ENCODE data around the gene TNS3. TPM values are rescaled to one million over a fixed set of nuclear protein-coding genes. Genes with fewer than 3 reads are reported as not detected.

TNS3 gene
- total RNA-seq, 8 experiments from 2014 or later = 2.6 to 49.9 (median 8.7) TPM

DNA sequence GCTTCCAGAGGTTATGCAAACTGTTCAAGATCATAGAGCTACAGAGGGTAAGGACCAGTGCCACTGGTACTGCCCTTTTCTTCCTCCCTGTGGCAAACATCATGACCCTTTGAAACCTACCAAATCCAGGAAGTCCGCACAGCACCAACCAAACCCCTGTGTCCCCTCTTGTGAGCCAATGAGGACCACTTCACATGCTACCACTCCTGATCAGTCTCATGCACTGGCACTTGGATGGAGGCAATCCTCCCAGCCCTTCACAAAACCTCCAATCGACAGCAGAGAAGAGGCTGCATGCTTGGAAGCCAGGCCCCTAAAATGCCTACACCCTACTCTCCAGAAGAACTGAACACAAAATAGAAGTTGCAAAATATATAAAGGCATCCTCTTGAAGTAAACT, 248.0 kb downstream of the TNS3 start:
- Histone ChIP-seq H3K4me1 (replicated peaks in 1 of 2) (peaks cover 16 to 23% of the 10 kb centered on the region in 2 donors), H3K4me3 (no peak overlapping the region), H3K27ac (no peak overlapping the region)
- peak in 1 of 8 experiments; percentile 1 for ATAC-seq (replicated peaks in 6 of 8)
- 80 to 100% (median 100%) methylated on average over 1 to 2 of the region's 2 CpGs; no CpG with 5 or more reads in 5 of the 10 experiments for WGBS, 10 experiments
- in situ Hi-C loops (cut with MboI; ENCODE audit: low pct_unique_long_range_greater_than_20kb in 2 of 9, low sequenced_read_pairs in 9 of 9, unreplicated experiment in 9 of 9) = no loop called here

DNA sequence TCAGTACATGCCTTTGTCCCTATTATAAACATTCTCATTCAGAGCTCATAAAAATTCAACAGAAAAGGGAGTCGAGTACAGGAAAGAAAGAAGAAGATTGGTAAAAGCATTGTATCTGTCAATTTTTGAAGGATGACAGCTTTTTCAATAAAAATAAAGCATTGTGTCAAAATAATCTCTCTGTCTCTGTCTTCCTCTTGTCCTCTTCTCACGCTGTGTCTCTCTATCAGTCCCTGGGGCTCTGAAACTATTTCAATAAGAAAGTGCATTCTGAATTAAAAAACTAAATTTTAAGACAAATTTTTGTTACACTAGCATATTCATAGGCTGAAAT, 248.4 kb downstream of the TNS3 start:
- H3K4me3 ChIP-seq = no peak overlapping the region
- ATAC-seq (replicated peaks in 6 of 8) = no peak
- in situ Hi-C loops (cut with MboI; ENCODE audit: low pct_unique_long_range_greater_than_20kb in 2 of 9, low sequenced_read_pairs in 9 of 9, unreplicated experiment in 9 of 9) = no loop called here
- H3K4me1 ChIP-seq (replicated peaks in 1 of 2) = peaks cover 20 to 27% of the 10 kb centered on the region in 2 donors
- WGBS, 10 experiments = 23 to 70% (median 48%) methylated on average over 2 of the region's 2 CpGs; no CpG with 5 or more reads in 2 of the 10 experiments
- H3K27ac ChIP-seq = no peak overlapping the region

DNA sequence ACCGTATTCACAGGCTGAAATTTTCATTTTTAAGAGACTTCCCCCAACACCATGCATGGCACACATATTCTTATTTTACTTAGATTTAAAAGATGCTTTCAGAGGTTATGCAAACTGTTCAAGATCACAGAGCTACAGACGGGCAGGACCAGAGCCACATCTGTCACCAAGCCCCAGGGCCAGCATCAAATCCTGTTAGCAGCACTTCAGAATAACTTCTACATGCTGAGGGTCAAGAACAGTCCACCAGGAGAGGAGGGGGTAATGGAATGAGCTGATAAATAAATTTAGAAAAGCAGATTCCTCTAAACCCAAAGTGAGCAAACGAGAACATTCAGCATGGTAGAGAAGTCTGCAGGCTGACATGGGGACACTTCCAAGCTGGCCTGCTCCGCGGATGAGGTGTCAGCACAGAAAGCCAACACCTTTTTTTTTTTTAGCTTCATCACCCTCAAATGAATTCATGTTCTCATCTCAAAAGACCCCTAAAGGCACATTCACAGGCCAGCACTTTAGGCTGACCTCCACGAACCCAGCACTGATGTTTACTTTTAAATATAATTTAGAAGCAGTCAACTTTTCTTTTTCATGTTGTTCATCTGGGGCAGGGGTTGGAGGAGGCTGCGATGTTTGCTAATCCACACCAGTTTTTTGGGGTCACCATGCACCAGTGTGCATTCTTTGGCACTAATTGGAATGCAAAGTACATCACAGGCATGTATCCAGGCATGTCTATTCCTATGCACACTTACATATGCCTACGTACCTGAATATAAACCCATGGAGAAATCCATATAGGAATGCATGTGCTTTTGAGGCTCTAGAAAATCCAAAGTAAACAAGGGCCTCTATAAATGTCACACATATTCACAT, 249.0 kb downstream of the TNS3 start:
- Histone ChIP-seq H3K4me3 (no peak overlapping the region), H3K27ac (no peak overlapping the region), H3K4me1 (replicated peaks in 1 of 2) (peaks cover 24 to 33% of the 10 kb centered on the region in 2 donors)
- peak in 3 of 8 experiments; percentile 34 to 72 (median 37) for ATAC-seq (replicated peaks in 6 of 8)
- 14 to 86% (median 58%) methylated on average over 1 to 7 of the region's 8 CpGs; no CpG with 5 or more reads in 1 of the 10 experiments for WGBS, 10 experiments
- in situ Hi-C loops (cut with MboI; ENCODE audit: low pct_unique_long_range_greater_than_20kb in 2 of 9, low sequenced_read_pairs in 9 of 9, unreplicated experiment in 9 of 9) = no loop called here

DNA sequence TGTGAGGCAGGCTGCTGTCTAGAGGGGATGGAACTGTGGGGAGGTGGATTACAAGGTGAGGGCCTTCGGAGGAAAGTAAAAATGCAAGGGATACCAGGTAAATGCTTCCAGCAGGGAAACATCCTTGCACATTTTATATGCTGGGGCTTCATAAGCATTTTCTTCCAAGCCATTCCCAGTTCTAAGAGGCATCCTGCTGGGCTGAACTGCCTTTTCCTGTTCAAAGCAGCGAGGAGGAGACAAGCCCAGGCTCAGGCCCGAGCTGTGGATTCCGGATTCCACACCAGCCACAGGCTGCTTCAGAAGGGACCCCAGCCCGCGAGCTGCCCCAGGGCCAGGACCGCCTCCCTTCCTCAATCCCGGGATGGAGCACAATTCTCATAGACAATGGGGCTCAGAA, 249.7 kb downstream of the TNS3 start:
- 46 to 100% (median 88%) methylated on average over 1 to 5 of the region's 8 CpGs; no CpG with 5 or more reads in 2 of the 10 experiments for WGBS, 10 experiments
- in situ Hi-C loops (cut with MboI; ENCODE audit: low pct_unique_long_range_greater_than_20kb in 2 of 9, low sequenced_read_pairs in 9 of 9, unreplicated experiment in 9 of 9) = no loop called here
- peaks cover 26 to 37% of the 10 kb centered on the region in 2 donors for H3K4me1 ChIP-seq (replicated peaks in 1 of 2)
- no peak overlapping the region for H3K27ac ChIP-seq
- no peak overlapping the region for H3K4me3 ChIP-seq
- ATAC-seq (replicated peaks in 6 of 8) = no peak

DNA sequence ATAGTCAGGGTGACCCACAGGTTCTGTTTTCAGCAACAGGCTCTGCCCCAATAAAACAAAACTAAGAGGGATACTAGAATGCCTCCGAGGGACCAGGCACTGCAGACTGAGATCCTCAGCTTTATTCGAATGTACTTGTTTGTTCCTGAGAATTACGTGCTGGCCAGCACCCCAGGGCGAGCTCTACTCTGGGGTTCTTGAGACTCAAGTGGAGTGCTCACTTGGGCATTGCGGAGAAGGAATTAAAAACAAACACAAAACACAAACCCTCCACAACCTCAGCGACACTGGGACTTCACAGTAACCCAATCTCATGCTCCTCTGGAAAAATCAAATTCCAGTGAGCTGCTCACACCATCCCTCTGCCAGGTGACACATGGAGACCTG, 250.7 kb downstream of the TNS3 start:
- in situ Hi-C loops (cut with MboI; ENCODE audit: low pct_unique_long_range_greater_than_20kb in 2 of 9, low sequenced_read_pairs in 9 of 9, unreplicated experiment in 9 of 9) = no loop called here
- Histone ChIP-seq H3K4me3 (no peak overlapping the region), H3K4me1 (replicated peaks in 1 of 2) (peaks cover 32 to 42% of the 10 kb centered on the region in 2 donors), H3K27ac (no peak overlapping the region)
- no peak for ATAC-seq (replicated peaks in 6 of 8)
- 72 to 100% (median 86%) methylated on average over 1 to 5 of the region's 6 CpGs; no CpG with 5 or more reads in 4 of the 10 experiments for WGBS, 10 experiments

DNA sequence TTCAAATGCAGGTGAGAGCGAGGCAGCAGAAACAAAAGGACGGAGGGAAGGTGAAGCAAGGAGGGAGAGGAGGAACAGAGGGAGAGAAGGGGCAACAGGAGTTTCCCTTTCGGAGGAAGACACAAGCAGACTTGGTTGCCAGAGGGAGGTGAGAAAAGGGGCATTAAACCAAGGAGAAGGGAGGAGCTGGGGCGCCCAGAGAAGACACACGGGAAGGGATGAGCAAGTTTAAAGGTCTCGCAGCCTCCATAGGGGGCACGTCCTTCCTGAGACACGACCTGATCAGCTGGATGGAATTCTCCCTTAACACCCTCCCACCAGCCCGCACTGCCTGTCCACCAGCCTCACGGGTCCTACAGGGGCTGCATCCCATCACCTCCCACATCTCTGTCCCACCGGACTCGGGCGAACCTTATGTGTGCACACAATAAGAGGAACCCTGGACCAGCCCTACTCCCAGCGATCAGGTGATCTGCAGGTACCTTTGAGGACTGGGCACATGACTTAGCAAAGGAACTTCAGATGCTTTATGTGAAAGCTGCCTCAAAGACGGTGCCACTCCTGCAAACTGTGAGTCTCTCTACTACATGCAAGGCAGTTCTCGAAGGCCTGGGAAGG, 251.2 kb downstream of the TNS3 start:
- WGBS, 10 experiments = 83 to 100% (median 95%) methylated on average over 1 to 6 of the region's 16 CpGs; no CpG with 5 or more reads in 2 of the 10 experiments
- H3K27ac ChIP-seq = no peak overlapping the region
- in situ Hi-C loops (cut with MboI; ENCODE audit: low pct_unique_long_range_greater_than_20kb in 2 of 9, low sequenced_read_pairs in 9 of 9, unreplicated experiment in 9 of 9) = no loop called here

DNA sequence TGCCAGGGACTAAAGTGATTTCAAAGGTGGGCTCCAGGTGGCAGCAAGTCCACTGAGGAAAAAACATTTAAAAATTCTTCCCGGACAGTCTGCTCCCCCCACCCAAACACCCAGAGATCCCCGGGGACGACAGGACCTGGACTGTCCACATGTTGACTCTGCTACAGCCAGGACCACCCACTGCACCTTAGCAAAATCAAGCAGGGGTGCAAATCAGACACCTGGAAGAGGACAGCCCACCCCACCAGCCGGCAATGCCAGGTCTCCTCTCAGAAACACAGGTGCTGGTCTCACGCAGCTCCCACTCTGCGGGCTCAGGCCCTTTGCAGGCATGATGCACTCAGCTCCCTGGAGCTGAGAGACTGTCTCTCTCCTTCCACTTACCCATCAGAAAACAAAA, 251.9 kb downstream of the TNS3 start:
- 0 to 100% (median 80%) methylated on average over 1 to 4 of the region's 6 CpGs; no CpG with 5 or more reads in 5 of the 10 experiments for WGBS, 10 experiments
- H3K27ac ChIP-seq = no peak overlapping the region
- ATAC-seq (replicated peaks in 6 of 8) = no peak
- H3K4me1 ChIP-seq (replicated peaks in 1 of 2) = peaks cover 32 to 42% of the 10 kb centered on the region in 2 donors
- no peak overlapping the region for H3K4me3 ChIP-seq
- in situ Hi-C loops (cut with MboI; ENCODE audit: low pct_unique_long_range_greater_than_20kb in 2 of 9, low sequenced_read_pairs in 9 of 9, unreplicated experiment in 9 of 9) = no loop called here

More for the DNA sequence above, 251.2 kb downstream of the TNS3 start:
- peaks cover 32 to 42% of the 10 kb centered on the region in 2 donors for H3K4me1 ChIP-seq (replicated peaks in 1 of 2)
- H3K4me3 ChIP-seq = no peak overlapping the region
- no peak for ATAC-seq (replicated peaks in 6 of 8)

DNA sequence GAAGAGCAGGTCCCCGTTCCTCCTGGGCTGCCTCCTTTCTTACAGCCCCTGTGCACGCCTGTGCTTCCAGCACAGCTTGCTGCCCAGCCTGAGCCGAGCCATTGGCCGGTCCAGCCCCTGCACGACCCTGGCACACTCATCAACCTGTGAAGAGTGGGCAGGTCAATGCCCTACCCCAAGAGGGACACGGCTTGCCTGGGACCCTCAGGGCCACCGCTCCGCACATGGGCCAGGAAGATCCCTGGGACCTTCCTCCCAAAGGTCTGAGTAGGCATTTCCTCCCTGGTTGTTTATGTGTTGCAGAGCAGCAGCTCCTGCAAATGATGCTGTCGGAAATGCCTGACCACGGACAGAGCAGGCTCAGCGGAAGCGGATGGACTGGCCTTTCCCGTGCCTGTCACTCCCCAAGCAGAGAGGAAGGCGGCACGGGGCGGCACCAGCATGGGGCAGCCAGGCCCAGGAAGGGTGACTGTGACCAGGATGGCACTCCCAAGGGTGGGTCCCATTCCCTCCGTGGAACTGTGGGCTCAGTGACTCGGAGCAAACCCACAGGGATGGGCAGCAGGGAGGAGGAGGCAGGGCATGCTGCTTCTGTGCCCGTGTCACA, 252.5 kb downstream of the TNS3 start:
- in situ Hi-C loops (cut with MboI; ENCODE audit: low pct_unique_long_range_greater_than_20kb in 2 of 9, low sequenced_read_pairs in 9 of 9, unreplicated experiment in 9 of 9) = no loop called here
- peaks cover 32 to 42% of the 10 kb centered on the region in 2 donors for H3K4me1 ChIP-seq (replicated peaks in 1 of 2)
- no peak for ATAC-seq (replicated peaks in 6 of 8)
- 40 to 96% (median 86%) methylated on average over 1 to 5 of the region's 19 CpGs; no CpG with 5 or more reads in 4 of the 10 experiments for WGBS, 10 experiments
- H3K27ac ChIP-seq = no peak overlapping the region
- no peak overlapping the region for H3K4me3 ChIP-seq

DNA sequence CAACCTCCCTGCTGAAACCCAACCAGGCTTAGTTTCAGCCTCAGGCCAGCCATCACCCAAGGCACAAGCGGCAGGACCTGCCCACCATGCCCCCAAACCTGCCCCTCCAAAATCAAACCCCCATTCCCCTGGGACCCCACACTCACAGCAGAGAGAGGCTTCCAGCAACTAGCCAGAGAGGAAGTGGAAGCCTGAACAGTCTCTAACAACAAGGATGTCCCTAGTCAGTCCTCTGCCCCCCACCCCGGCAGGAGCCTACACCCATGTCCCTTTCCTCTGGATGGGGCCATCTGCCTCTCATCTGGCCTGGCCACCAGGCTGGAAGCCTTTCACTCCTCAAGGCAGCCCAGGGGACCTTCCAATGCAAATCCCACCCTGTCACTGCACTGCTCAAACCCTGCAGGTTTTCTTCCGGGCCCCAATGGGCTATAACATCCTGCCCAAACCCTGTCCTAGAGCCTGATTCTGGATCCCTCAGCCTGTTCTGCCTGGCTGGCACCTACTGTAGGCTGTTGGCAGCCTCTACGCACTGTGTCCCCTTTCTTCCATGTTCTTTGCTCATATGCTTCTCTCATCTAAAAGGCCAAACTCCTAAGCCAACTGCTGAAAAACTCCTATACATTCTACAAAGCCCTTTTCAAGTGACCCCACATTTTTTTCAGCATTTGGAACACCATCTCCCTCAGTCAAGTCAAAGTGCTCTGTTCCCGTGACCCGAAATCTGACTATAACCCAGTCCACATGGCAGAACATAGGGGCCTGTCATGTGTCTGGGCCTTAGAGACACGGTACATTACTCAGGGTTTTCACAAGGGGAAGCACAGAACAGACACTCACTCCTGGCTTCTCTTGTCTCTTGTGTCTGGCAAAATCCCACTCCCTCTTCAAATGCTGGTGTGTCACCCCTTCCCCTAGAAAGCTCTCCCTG, 253.3 kb downstream of the TNS3 start:
- Histone ChIP-seq H3K4me3 (no peak overlapping the region), H3K27ac (peak overlapping the region in 1 of 2 donors; percentile 11), H3K4me1 (replicated peaks in 1 of 2) (peaks cover 32 to 37% of the 10 kb centered on the region in 2 donors)
- in situ Hi-C loops (cut with MboI; ENCODE audit: low pct_unique_long_range_greater_than_20kb in 2 of 9, low sequenced_read_pairs in 9 of 9, unreplicated experiment in 9 of 9) = no loop called here
- 68 to 100% (median 89%) methylated on average over 1 to 3 of the region's 7 CpGs; no CpG with 5 or more reads in 3 of the 10 experiments for WGBS, 10 experiments
- ATAC-seq (replicated peaks in 6 of 8) = peak; percentile 1 to 43 (median 22)

DNA sequence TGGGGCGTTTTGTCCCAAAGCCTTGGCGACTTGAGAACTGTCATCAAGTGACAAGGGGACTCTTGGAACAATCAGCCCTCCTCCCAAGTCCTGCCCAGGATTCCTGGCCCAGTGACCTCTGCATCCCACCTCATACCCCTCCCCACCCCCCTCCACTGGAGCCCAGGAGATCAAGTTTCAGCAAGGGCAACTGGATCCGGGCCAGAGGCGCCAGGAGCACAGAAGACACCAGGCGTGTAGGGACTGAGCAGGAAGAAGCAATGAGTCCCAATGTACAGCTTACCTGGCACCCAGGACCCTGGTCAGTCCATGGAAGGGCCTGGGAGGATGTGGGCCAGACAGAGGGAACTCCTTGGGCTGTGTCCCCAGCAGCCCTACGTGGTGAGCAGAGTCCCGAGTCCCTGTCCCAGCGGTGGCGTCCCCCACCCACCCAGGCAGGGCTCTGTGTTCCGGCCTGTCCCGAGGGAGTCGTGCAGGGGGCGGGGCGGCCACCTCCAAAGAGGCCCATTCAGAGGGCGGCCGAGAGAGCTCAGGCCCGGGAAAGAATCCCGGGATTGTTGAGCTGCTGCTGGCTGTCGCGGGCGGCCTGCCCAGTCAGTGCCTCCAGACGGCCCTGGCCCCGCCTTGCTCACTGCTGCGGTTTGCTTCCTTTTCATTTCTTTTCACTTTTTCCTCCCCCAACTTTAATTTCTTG, 254.1 kb downstream of the TNS3 start:
- in situ Hi-C loops (cut with MboI; ENCODE audit: low pct_unique_long_range_greater_than_20kb in 2 of 9, low sequenced_read_pairs in 9 of 9, unreplicated experiment in 9 of 9) = no loop called here
- Histone ChIP-seq H3K4me3 (no peak overlapping the region), H3K4me1 (replicated peaks in 1 of 2) (peaks cover 26 to 29% of the 10 kb centered on the region in 2 donors), H3K27ac (peak overlapping the region in 1 of 2 donors; percentile 15)
- WGBS, 10 experiments = no CpG with 5 or more reads among the region's 24 CpGs
- peak; percentile 88 to 94 (median 92) for ATAC-seq (replicated peaks in 6 of 8)

DNA sequence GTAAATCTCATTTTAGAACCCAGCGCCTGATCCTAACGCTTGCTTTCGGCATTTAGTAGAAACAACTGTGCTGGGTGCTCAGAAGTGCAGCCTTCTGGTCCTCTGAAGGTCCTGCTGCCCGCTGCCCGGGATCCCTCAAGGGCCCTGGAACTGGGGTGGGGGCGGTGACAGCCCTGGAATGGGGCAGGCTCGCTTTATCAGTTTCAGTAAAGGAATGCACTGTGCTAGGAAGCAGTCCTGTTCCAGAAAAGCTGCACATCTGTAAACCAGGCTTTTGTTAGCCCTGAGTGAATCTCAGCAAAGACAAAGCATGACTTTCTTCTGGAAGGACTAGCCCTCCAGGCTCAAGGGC, 254.6 kb downstream of the TNS3 start:
- WGBS, 10 experiments = 27 to 100% (median 56%) methylated on average over 1 to 5 of the region's 7 CpGs; no CpG with 5 or more reads in 4 of the 10 experiments
- no peak overlapping the region for H3K27ac ChIP-seq
- ATAC-seq (replicated peaks in 6 of 8) = peak; percentile 15 to 45 (median 28)
- H3K4me1 ChIP-seq (replicated peaks in 1 of 2) = peaks cover 24% of the 10 kb centered on the region in 2 donors
- in situ Hi-C loops (cut with MboI; ENCODE audit: low pct_unique_long_range_greater_than_20kb in 2 of 9, low sequenced_read_pairs in 9 of 9, unreplicated experiment in 9 of 9) = no loop called here
- H3K4me3 ChIP-seq = no peak overlapping the region

DNA sequence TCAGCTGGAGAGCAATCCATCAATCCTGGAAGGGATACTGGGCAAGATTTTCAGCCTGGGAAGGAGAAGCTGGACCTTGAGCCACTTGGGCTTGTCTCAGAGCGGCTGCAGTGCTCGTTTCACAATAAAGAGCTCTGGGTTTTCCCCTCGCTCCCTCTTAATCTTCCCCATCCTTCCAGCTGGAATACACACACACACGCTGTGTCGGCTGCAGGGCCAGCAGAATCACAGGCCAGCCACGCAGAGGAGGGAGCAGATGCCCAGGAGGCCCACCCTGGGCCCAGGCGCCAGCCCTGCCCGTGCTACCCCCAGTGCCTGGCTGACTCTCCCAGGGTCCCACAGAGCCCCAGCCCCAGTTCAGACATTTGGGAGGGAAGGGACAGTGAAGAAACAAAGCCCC, 255.1 kb downstream of the TNS3 start:
- in situ Hi-C loops (cut with MboI; ENCODE audit: low pct_unique_long_range_greater_than_20kb in 2 of 9, low sequenced_read_pairs in 9 of 9, unreplicated experiment in 9 of 9) = no loop called here
- ATAC-seq (replicated peaks in 6 of 8) = peak in 1 of 8 experiments; percentile 9
- Histone ChIP-seq H3K27ac (no peak overlapping the region), H3K4me3 (no peak overlapping the region), H3K4me1 (replicated peaks in 1 of 2) (peaks cover 20 to 21% of the 10 kb centered on the region in 2 donors)
- WGBS, 10 experiments = 3 to 92% (median 63%) methylated on average over 1 to 5 of the region's 8 CpGs; no CpG with 5 or more reads in 3 of the 10 experiments
